T-cell (primary cell): ENCODE measurements around the gene SAMD5. TPM values are rescaled to one million over a fixed set of nuclear protein-coding genes. Genes with fewer than 3 reads are reported as not detected.

Source experiments
- ATAC-seq, 4 experiments: fragments of 200-7000 bp in 3 of 4; fragments of 150-1000 bp in 1 of 4; cut with Tn5 transposase; replicated peaks in 1 of 4; 1 replicate in 3 of 4; 2 replicates in 1 of 4; pipeline ENCODE4 v1.10.0; 2021; ENCODE audit warnings: moderate library complexity in 3 of 4, mild to moderate bottlenecking in 2 of 4, moderate number of reproducible peaks in 1 of 4
- CTCF ChIA-PET, 2 donors: fragments of 300-600 bp; sonication (Branson Sonifier 250); formaldehyde crosslinking; loops; one replicate each; lab custom pipeline; 2022; ENCODE audit warnings: antibody characterized with exemption in 2 of 2; lab: Charles Lee
- POLR2A ChIA-PET, 2 donors: fragments of 300-600 bp; sonication (Branson Sonifier 250); formaldehyde crosslinking; loops; one replicate each; lab custom pipeline; 2022; ENCODE audit warnings: antibody characterized with exemption in 2 of 2; lab: Charles Lee
- DNase-seq, 35 experiments: peaks; one replicate each; pipeline versions ENCODE4 v3.0.0 to v3.0.0-alpha.2; 2013 to 2023
- H3K27ac ChIP-seq: one replicate; pipeline ENCODE4 v1.5.1; 2013; ENCODE audit warnings: low read length
- H3K27me3 ChIP-seq, 2 experiments: replicated peaks in 1 of 2; 1 replicate in 1 of 2; 2 replicates in 1 of 2; pipeline versions ENCODE4 v1.6.1 to v1.7.0; 2013; ENCODE audit warnings: low read length in 1 of 2, mixed read lengths in 1 of 2; ENCODE audit not compliant: control insufficient read depth in 2 of 2, insufficient read depth in 2 of 2; ENCODE audit errors: extremely low read depth in 1 of 2
- H3K36me3 ChIP-seq, 2 donors: 1 replicate in 1 of 2; 2 replicates in 1 of 2; pipeline versions ENCODE4 v1.6.1 to v1.7.0; 2013; ENCODE audit warnings: low read length in 1 of 2; ENCODE audit not compliant: control insufficient read depth in 2 of 2, insufficient read depth in 1 of 2; ENCODE audit errors: extremely low read depth in 1 of 2
- H3K4me1 ChIP-seq, 2 experiments: 1 replicate in 1 of 2; 2 replicates in 1 of 2; pipeline versions ENCODE4 v1.6.1 to v1.7.0; 2013; ENCODE audit warnings: low read length in 2 of 2, mixed read lengths in 1 of 2; ENCODE audit not compliant: insufficient read depth in 2 of 2, control insufficient read depth in 1 of 2; ENCODE audit errors: extremely low read depth in 1 of 2
- H3K4me3 ChIP-seq, 2 donors: 1 replicate in 1 of 2; 2 replicates in 1 of 2; pipeline versions ENCODE4 v1.5.1 to v1.7.0; 2013; ENCODE audit warnings: mild to moderate bottlenecking in 2 of 2, low read length in 1 of 2, moderate library complexity in 1 of 2; ENCODE audit not compliant: control insufficient read depth in 1 of 2; ENCODE audit errors: extremely low read depth in 1 of 2
- H3K9me3 ChIP-seq: 2 replicates; pipeline ENCODE4 v1.7.0; 2013
- H3K27ac Mint-ChIP-seq, 2 donors: one replicate each; pipeline ENCODE4 v1.8.0; 2020 to 2021; ENCODE audit warnings: mild to moderate bottlenecking in 2 of 2, mixed read lengths in 2 of 2
- H3K27me3 Mint-ChIP-seq, 2 donors: one replicate each; pipeline ENCODE4 v1.8.0; 2021 to 2022; ENCODE audit warnings: mixed read lengths in 2 of 2
- H3K36me3 Mint-ChIP-seq: one replicate; pipeline ENCODE4 v1.8.0; 2021; ENCODE audit warnings: mixed read lengths
- H3K4me1 Mint-ChIP-seq, 3 donors: one replicate each; pipeline ENCODE4 v1.8.0; 2020 to 2022; ENCODE audit warnings: mixed read lengths in 3 of 3, mild to moderate bottlenecking in 1 of 3
- H3K4me3 Mint-ChIP-seq, 3 donors: one replicate each; pipeline ENCODE4 v1.8.0; 2020 to 2022; ENCODE audit warnings: mild to moderate bottlenecking in 3 of 3, mixed read lengths in 3 of 3, moderate library complexity in 3 of 3
- H3K9me3 Mint-ChIP-seq, 3 donors: one replicate each; pipeline ENCODE4 v1.8.0; 2020 to 2022; ENCODE audit warnings: mixed read lengths in 3 of 3
- WGBS: methylation state at CpG from one replicate; pipeline ENCODE4 v1.1.5; 2013; ENCODE audit warnings: missing lambda C conversion rate; ENCODE audit not compliant: insufficient coverage; 5-methylcytosine and 5-hydroxymethylcytosine counted together
- total RNA-seq, 35 experiments: library from RNA in 6 of 35; stranded (reverse) in 6 of 35; fragments of 120-200 nt in 1 of 35; gene quantifications; one replicate each; pipeline versions ENCODE4 v1.2.1 to v1.2.4 and lab custom pipeline; 2013 to 2026

Gene SAMD5
- total RNA-seq, 5 donors from 2014 or later (not counting 1 experiment from before 2014, with no cell fraction given), result not detected

GRCh38 chr6:147589739-147590250 is 81.3 kb downstream of the SAMD5 start:
- H3K27ac Mint-ChIP-seq, result no peak overlapping the region
- no peak overlapping the region for H3K4me3 Mint-ChIP-seq
- H3K27ac ChIP-seq, result no peak overlapping the region
- CTCF ChIA-PET, result no interaction called here
- H3K27me3 Mint-ChIP-seq, result peaks cover 0 to 4% of the 10 kb centered on the region in 2 donors
- H3K36me3 ChIP-seq, result no peaks in the 10 kb centered on the region
- ATAC-seq, result no peak
- no peaks in the 10 kb centered on the region for H3K9me3 ChIP-seq
- no peak overlapping the region for H3K4me3 ChIP-seq
- H3K4me1 ChIP-seq, result no peaks in the 10 kb centered on the region
- peaks cover 0 to 7% (median 3%) of the 10 kb centered on the region in 3 donors for H3K9me3 Mint-ChIP-seq
- POLR2A ChIA-PET, result no interaction called here
- H3K27me3 ChIP-seq, result no peaks in the 10 kb centered on the region
- DNase-seq, result no peak
- no CpG with 5 or more reads among the region's 1 CpG for WGBS
- H3K4me1 Mint-ChIP-seq, result no peaks in the 10 kb centered on the region
- H3K36me3 Mint-ChIP-seq, result no peaks in the 10 kb centered on the region

- H3K27ac ChIP-seq, result no peak overlapping the region
- H3K9me3 Mint-ChIP-seq, result peaks cover 0 to 7% (median 0%) of the 10 kb centered on the region in 3 donors
- ChIA-PET POLR2A (no interaction called here), CTCF (no interaction called here)
- WGBS, result no CpG with 5 or more reads among the region's 3 CpGs
- H3K4me3 Mint-ChIP-seq, result no peak overlapping the region
- H3K9me3 ChIP-seq, result no peaks in the 10 kb centered on the region
- no peak overlapping the region for H3K4me3 ChIP-seq
- H3K36me3 ChIP-seq, result no peaks in the 10 kb centered on the region
- H3K27ac Mint-ChIP-seq, result no peak overlapping the region
- ATAC-seq, result no peak
- no peaks in the 10 kb centered on the region for H3K4me1 ChIP-seq
- no peaks in the 10 kb centered on the region for H3K36me3 Mint-ChIP-seq
- no peak for DNase-seq
- no peaks in the 10 kb centered on the region for H3K4me1 Mint-ChIP-seq
- no peaks in the 10 kb centered on the region for H3K27me3 Mint-ChIP-seq
- H3K27me3 ChIP-seq, result peaks cover 0 to 6% of the 10 kb centered on the region in 2 experiments
These were observed 87.5 kb downstream of the SAMD5 start for GRCh38 chr6:147595961-147596360.

GRCh38 chr6:147603392-147604081 is 95.0 kb downstream of the SAMD5 start:
- POLR2A ChIA-PET, result no interaction called here
- Histone ChIP-seq H3K36me3 (no peaks in the 10 kb centered on the region), H3K4me1 (no peaks in the 10 kb centered on the region), H3K27ac (no peak overlapping the region), H3K27me3 (no peaks in the 10 kb centered on the region), H3K9me3 (no peaks in the 10 kb centered on the region), H3K4me3 (no peak overlapping the region)
- Mint-ChIP-seq H3K9me3 (no peaks in the 10 kb centered on the region), H3K27ac (no peak overlapping the region), H3K36me3 (no peaks in the 10 kb centered on the region), H3K27me3 (peaks cover 0 to 4% of the 10 kb centered on the region in 2 donors), H3K4me3 (no peak overlapping the region), H3K4me1 (no peaks in the 10 kb centered on the region)
- no peak for ATAC-seq
- WGBS, result no CpG with 5 or more reads among the region's 2 CpGs
- CTCF ChIA-PET, result no interaction called here
- no peak for DNase-seq

GRCh38 chr6:147604373-147604772 is 95.9 kb downstream of the SAMD5 start:
- DNase-seq (no peak), ATAC-seq (no peak)
- H3K4me3 ChIP-seq, result no peak overlapping the region
- WGBS, result 52% methylated on average over 2 of the region's 4 CpGs
- Mint-ChIP-seq H3K27me3 (peaks cover 0 to 4% of the 10 kb centered on the region in 2 donors), H3K4me3 (no peak overlapping the region), H3K4me1 (no peaks in the 10 kb centered on the region), H3K9me3 (no peaks in the 10 kb centered on the region), H3K27ac (no peak overlapping the region), H3K36me3 (no peaks in the 10 kb centered on the region)
- no peaks in the 10 kb centered on the region for H3K27me3 ChIP-seq
- CTCF ChIA-PET, result no interaction called here
- no peaks in the 10 kb centered on the region for H3K4me1 ChIP-seq
- H3K27ac ChIP-seq, result no peak overlapping the region
- no peaks in the 10 kb centered on the region for H3K9me3 ChIP-seq
- POLR2A ChIA-PET, result no interaction called here
- H3K36me3 ChIP-seq, result no peaks in the 10 kb centered on the region

GRCh38 chr6:147611992-147612391 is 103.5 kb downstream of the SAMD5 start:
- Histone ChIP-seq H3K27ac (no peak overlapping the region), H3K4me1 (no peaks in the 10 kb centered on the region), H3K4me3 (no peak overlapping the region), H3K9me3 (no peaks in the 10 kb centered on the region), H3K27me3 (no peaks in the 10 kb centered on the region), H3K36me3 (no peaks in the 10 kb centered on the region)
- ChIA-PET CTCF (no interaction called here), POLR2A (no interaction called here)
- DNase-seq, result no peak
- Mint-ChIP-seq H3K36me3 (no peaks in the 10 kb centered on the region), H3K9me3 (peaks cover 0 to 6% (median 1%) of the 10 kb centered on the region in 3 donors), H3K27ac (no peak overlapping the region), H3K4me1 (no peaks in the 10 kb centered on the region), H3K4me3 (no peak overlapping the region), H3K27me3 (no peaks in the 10 kb centered on the region)
- 86% methylated on average over 1 of the region's 5 CpGs for WGBS
- ATAC-seq, result no peak

- no peaks in the 10 kb centered on the region for H3K27me3 Mint-ChIP-seq
- POLR2A ChIA-PET, result no interaction called here
- no peaks in the 10 kb centered on the region for H3K4me1 ChIP-seq
- H3K9me3 Mint-ChIP-seq, result peaks cover 0 to 6% (median 2%) of the 10 kb centered on the region in 3 donors
- H3K27ac ChIP-seq, result no peak overlapping the region
- no CpG with 5 or more reads among the region's 4 CpGs for WGBS
- no peak overlapping the region for H3K4me3 Mint-ChIP-seq
- CTCF ChIA-PET, result no interaction called here
- H3K4me3 ChIP-seq, result no peak overlapping the region
- H3K36me3 Mint-ChIP-seq, result no peaks in the 10 kb centered on the region
- H3K36me3 ChIP-seq, result no peaks in the 10 kb centered on the region
- DNase-seq, result no peak
- H3K4me1 Mint-ChIP-seq, result no peaks in the 10 kb centered on the region
- ATAC-seq, result no peak
- H3K9me3 ChIP-seq, result no peaks in the 10 kb centered on the region
- no peak overlapping the region for H3K27ac Mint-ChIP-seq
- H3K27me3 ChIP-seq, result no peaks in the 10 kb centered on the region
These were observed 106.0 kb downstream of the SAMD5 start for GRCh38 chr6:147614501-147614900.
